ENCODE results near the gene TACC2.

The TACC2 gene

GRCh38 chr10:122277526-122278136 lies 288.7 kb downstream of the TACC2 start:
- H3K27ac ChIP-seq (ENCODE audit: low read length): no peak overlapping the region

GRCh38 chr10:122279725-122280141 lies 290.8 kb downstream of the TACC2 start:
- Histone ChIP-seq H3K9me3 (ENCODE audit: insufficient read depth, low read depth, low read length) (no peaks in the 10 kb centered on the region), H3K4me3 (ENCODE audit: low read length) (no peak overlapping the region), H3K36me3 (ENCODE audit: insufficient read depth, low read depth, low read length) (no peaks in the 10 kb centered on the region), H3K27me3 (ENCODE audit: insufficient read depth, low read length) (no peaks in the 10 kb centered on the region), H3K9ac (ENCODE audit: low read depth, low read length) (no peak overlapping the region), H3K27ac (ENCODE audit: low read length) (no peak overlapping the region), H3K4me1 (ENCODE audit: insufficient read depth, low read length) (no peaks in the 10 kb centered on the region)

More at GRCh38 chr10:122277526-122278136, 288.7 kb downstream of the TACC2 start:
- H3K4me1 ChIP-seq (ENCODE audit: insufficient read depth, low read length): no peaks in the 10 kb centered on the region
- no peak overlapping the region for H3K9ac ChIP-seq (ENCODE audit: low read depth, low read length)
- no peaks in the 10 kb centered on the region for H3K9me3 ChIP-seq (ENCODE audit: insufficient read depth, low read depth, low read length)
- H3K27me3 ChIP-seq (ENCODE audit: insufficient read depth, low read length): no peaks in the 10 kb centered on the region
- H3K36me3 ChIP-seq (ENCODE audit: insufficient read depth, low read depth, low read length): no peaks in the 10 kb centered on the region
- H3K4me3 ChIP-seq (ENCODE audit: low read length): no peak overlapping the region

- no peaks in the 10 kb centered on the region for H3K4me1 ChIP-seq (ENCODE audit: insufficient read depth, low read length)
- no peaks in the 10 kb centered on the region for H3K27me3 ChIP-seq (ENCODE audit: insufficient read depth, low read length)
- no peak overlapping the region for H3K4me3 ChIP-seq (ENCODE audit: low read length)
- H3K27ac ChIP-seq (ENCODE audit: low read length): no peak overlapping the region
- no peaks in the 10 kb centered on the region for H3K36me3 ChIP-seq (ENCODE audit: insufficient read depth, low read depth, low read length)
- no peaks in the 10 kb centered on the region for H3K9me3 ChIP-seq (ENCODE audit: insufficient read depth, low read depth, low read length)
- no peak overlapping the region for H3K9ac ChIP-seq (ENCODE audit: low read depth, low read length)
These were observed 291.2 kb downstream of the TACC2 start for GRCh38 chr10:122280156-122280555.

GRCh38 chr10:122281018-122281626 lies 292.2 kb downstream of the TACC2 start:
- H3K4me3 ChIP-seq (ENCODE audit: low read length): no peak overlapping the region
- no peak overlapping the region for H3K9ac ChIP-seq (ENCODE audit: low read depth, low read length)
- H3K27me3 ChIP-seq (ENCODE audit: insufficient read depth, low read length): no peaks in the 10 kb centered on the region
- no peaks in the 10 kb centered on the region for H3K36me3 ChIP-seq (ENCODE audit: insufficient read depth, low read depth, low read length)
- no peak overlapping the region for H3K27ac ChIP-seq (ENCODE audit: low read length)
- H3K9me3 ChIP-seq (ENCODE audit: insufficient read depth, low read depth, low read length): no peaks in the 10 kb centered on the region
- H3K4me1 ChIP-seq (ENCODE audit: insufficient read depth, low read length): no peaks in the 10 kb centered on the region

GRCh38 chr10:122281751-122282150 lies 292.8 kb downstream of the TACC2 start:
- no peaks in the 10 kb centered on the region for H3K36me3 ChIP-seq (ENCODE audit: insufficient read depth, low read depth, low read length)
- H3K9ac ChIP-seq (ENCODE audit: low read depth, low read length): no peak overlapping the region
- H3K27me3 ChIP-seq (ENCODE audit: insufficient read depth, low read length): no peaks in the 10 kb centered on the region
- no peak overlapping the region for H3K27ac ChIP-seq (ENCODE audit: low read length)
- H3K4me1 ChIP-seq (ENCODE audit: insufficient read depth, low read length): peaks cover 1% of the 10 kb centered on the region; the same call in 1 of the 2 replicates
- H3K9me3 ChIP-seq (ENCODE audit: insufficient read depth, low read depth, low read length): no peaks in the 10 kb centered on the region
- no peak overlapping the region for H3K4me3 ChIP-seq (ENCODE audit: low read length)

- H3K9me3 ChIP-seq (ENCODE audit: insufficient read depth, low read depth, low read length): no peaks in the 10 kb centered on the region
- H3K27me3 ChIP-seq (ENCODE audit: insufficient read depth, low read length): no peaks in the 10 kb centered on the region
- H3K36me3 ChIP-seq (ENCODE audit: insufficient read depth, low read depth, low read length): no peaks in the 10 kb centered on the region
- H3K9ac ChIP-seq (ENCODE audit: low read depth, low read length): no peak overlapping the region
- no peak overlapping the region for H3K4me3 ChIP-seq (ENCODE audit: low read length)
- peaks cover 6% of the 10 kb centered on the region for H3K4me1 ChIP-seq (ENCODE audit: insufficient read depth, low read length)
- no peak overlapping the region for H3K27ac ChIP-seq (ENCODE audit: low read length)
These were observed 293.3 kb downstream of the TACC2 start for GRCh38 chr10:122282253-122282671.

GRCh38 chr10:122282909-122283308 lies 293.9 kb downstream of the TACC2 start:
- H3K27me3 ChIP-seq (ENCODE audit: insufficient read depth, low read length): no peaks in the 10 kb centered on the region
- no peak overlapping the region for H3K27ac ChIP-seq (ENCODE audit: low read length)
- peaks cover 8% of the 10 kb centered on the region for H3K4me1 ChIP-seq (ENCODE audit: insufficient read depth, low read length)
- no peak overlapping the region for H3K9ac ChIP-seq (ENCODE audit: low read depth, low read length)
- H3K36me3 ChIP-seq (ENCODE audit: insufficient read depth, low read depth, low read length): no peaks in the 10 kb centered on the region
- no peaks in the 10 kb centered on the region for H3K9me3 ChIP-seq (ENCODE audit: insufficient read depth, low read depth, low read length)
- no peak overlapping the region for H3K4me3 ChIP-seq (ENCODE audit: low read length)

- peaks cover 8% of the 10 kb centered on the region for H3K4me1 ChIP-seq (ENCODE audit: insufficient read depth, low read length)
- no peaks in the 10 kb centered on the region for H3K27me3 ChIP-seq (ENCODE audit: insufficient read depth, low read length)
- H3K9ac ChIP-seq (ENCODE audit: low read depth, low read length): no peak overlapping the region
- no peak overlapping the region for H3K4me3 ChIP-seq (ENCODE audit: low read length)
- H3K9me3 ChIP-seq (ENCODE audit: insufficient read depth, low read depth, low read length): no peaks in the 10 kb centered on the region
- H3K36me3 ChIP-seq (ENCODE audit: insufficient read depth, low read depth, low read length): no peaks in the 10 kb centered on the region
- no peak overlapping the region for H3K27ac ChIP-seq (ENCODE audit: low read length)
These were observed 296.8 kb downstream of the TACC2 start for GRCh38 chr10:122285506-122286444.

- no peaks in the 10 kb centered on the region for H3K9me3 ChIP-seq (ENCODE audit: insufficient read depth, low read depth, low read length)
- no peaks in the 10 kb centered on the region for H3K27me3 ChIP-seq (ENCODE audit: insufficient read depth, low read length)
- no peak overlapping the region for H3K4me3 ChIP-seq (ENCODE audit: low read length)
- H3K36me3 ChIP-seq (ENCODE audit: insufficient read depth, low read depth, low read length): no peaks in the 10 kb centered on the region
- H3K9ac ChIP-seq (ENCODE audit: low read depth, low read length): no peak overlapping the region
- H3K4me1 ChIP-seq (ENCODE audit: insufficient read depth, low read length): peaks cover 8% of the 10 kb centered on the region
- H3K27ac ChIP-seq (ENCODE audit: low read length): no peak overlapping the region
These were observed 297.9 kb downstream of the TACC2 start for GRCh38 chr10:122286867-122287266.

- Histone ChIP-seq H3K27me3 (ENCODE audit: insufficient read depth, low read length) (no peaks in the 10 kb centered on the region), H3K9ac (ENCODE audit: low read depth, low read length) (no peak overlapping the region), H3K36me3 (ENCODE audit: insufficient read depth, low read depth, low read length) (no peaks in the 10 kb centered on the region), H3K4me1 (ENCODE audit: insufficient read depth, low read length) (peaks cover 8% of the 10 kb centered on the region), H3K4me3 (ENCODE audit: low read length) (no peak overlapping the region), H3K27ac (ENCODE audit: low read length) (no peak overlapping the region), H3K9me3 (ENCODE audit: insufficient read depth, low read depth, low read length) (no peaks in the 10 kb centered on the region)
These were observed 298.6 kb downstream of the TACC2 start for GRCh38 chr10:122287570-122287969.

GRCh38 chr10:122288262-122288661 lies 299.3 kb downstream of the TACC2 start:
- Histone ChIP-seq H3K27ac (ENCODE audit: low read length) (no peak overlapping the region), H3K4me3 (ENCODE audit: low read length) (no peak overlapping the region), H3K27me3 (ENCODE audit: insufficient read depth, low read length) (no peaks in the 10 kb centered on the region), H3K36me3 (ENCODE audit: insufficient read depth, low read depth, low read length) (no peaks in the 10 kb centered on the region), H3K9ac (ENCODE audit: low read depth, low read length) (no peak overlapping the region), H3K9me3 (ENCODE audit: insufficient read depth, low read depth, low read length) (no peaks in the 10 kb centered on the region), H3K4me1 (ENCODE audit: insufficient read depth, low read length) (peaks cover 8% of the 10 kb centered on the region)
